K562 (cell line): ENCODE measurements around the gene FGF22. TPM values are rescaled to one million over a fixed set of nuclear protein-coding genes. Genes with fewer than 3 reads are reported as not detected.

Source experiments
- ARNT ChIP-seq, 2 experiments: fragments of 450-650 bp; IDR thresholded peaks; 2 replicates each; pipeline ENCODE4 v1.6.1; 2016; ENCODE audit warnings: mild to moderate bottlenecking in 1 of 2
- BRF2 ChIP-seq: IDR thresholded peaks from 3 replicates; pipeline ENCODE4 v1.6.1; 2011; ENCODE audit warnings: borderline replicate concordance, mild to moderate bottlenecking; ENCODE audit not compliant: insufficient read length, insufficient read depth
- ELF1 ChIP-seq: fragments of 200-800 bp; sonication (Bioruptor generic); IDR thresholded peaks from 2 replicates; pipeline ENCODE4 v1.6.1; 2016; ENCODE audit warnings: missing genetic modification characterization, missing compliant biosample characterization
- FOXJ2 ChIP-seq: fragments of 200-800 bp; sonication (Bioruptor generic); IDR thresholded peaks from 2 replicates; pipeline ENCODE4 v1.6.1; 2016; ENCODE audit warnings: missing genetic modification characterization, missing compliant biosample characterization
- GTF2A2 ChIP-seq: IDR thresholded peaks from 2 replicates; pipeline ENCODE4 v1.6.1; 2016; ENCODE audit warnings: mild to moderate bottlenecking, missing genetic modification characterization, missing compliant biosample characterization
- HNRNPL ChIP-seq: fragments of 200-400 bp; formaldehyde crosslinking; IDR thresholded peaks from 2 replicates; pipeline ENCODE4 v1.6.1; 2017; ENCODE audit warnings: low read depth, mild to moderate bottlenecking, low read length
- MAFG ChIP-seq: fragments of 450-650 bp; conservative IDR thresholded peaks from 2 replicates; pipeline ENCODE4 v1.6.1; 2016; ENCODE audit warnings: missing genetic modification characterization, missing compliant biosample characterization
- MCM2 ChIP-seq: fragments of 450-650 bp; IDR thresholded peaks from 2 replicates; pipeline ENCODE4 v1.6.1; 2017; ENCODE audit warnings: low read depth, mild to moderate bottlenecking
- MXI1 ChIP-seq: IDR thresholded peaks from 2 replicates; pipeline ENCODE4 v1.6.1; 2011; ENCODE audit warnings: low read depth, mild to moderate bottlenecking, improper control_type of control experiment, low read length
- NELFE ChIP-seq: IDR thresholded peaks from 2 replicates; pipeline ENCODE4 v1.6.1; 2011; ENCODE audit warnings: mild to moderate bottlenecking; ENCODE audit not compliant: insufficient read depth, insufficient read length
- PHF8 ChIP-seq: fragments of 200-600 bp; sonication (generic); IDR thresholded peaks from 2 replicates; pipeline ENCODE4 v1.6.1; 2012; ENCODE audit warnings: mixed run types, mild to moderate bottlenecking, inconsistent platforms, low read length, moderate library complexity, borderline replicate concordance
- PREB ChIP-seq: sonication (generic); formaldehyde crosslinking; IDR thresholded peaks from 2 replicates; pipeline ENCODE4 v1.8.1; 2023; ENCODE audit warnings: mild to moderate bottlenecking, missing genetic modification reagents
- RBM14 ChIP-seq: fragments of 200-400 bp; formaldehyde crosslinking; IDR thresholded peaks from 2 replicates; pipeline ENCODE4 v1.6.1; 2018; ENCODE audit warnings: low read depth, mild to moderate bottlenecking, low read length, moderate library complexity, borderline replicate concordance; ENCODE audit not compliant: insufficient read depth
- SUPT5H ChIP-seq: fragments of 450-650 bp; IDR thresholded peaks from 2 replicates; pipeline ENCODE4 v1.6.1; 2016
- ZBTB11 ChIP-seq, 3 experiments: fragments of 200-800 bp in 1 of 3; fragments of 250-450 bp in 1 of 3; fragments of 450-650 bp in 1 of 3; sonication (Bioruptor Pico) in 1 of 3; sonication (Bioruptor generic) in 1 of 3; formaldehyde crosslinking in 1 of 3; IDR thresholded peaks; 2 replicates each; pipeline versions ENCODE4 v1.6.1 to v1.8.0; 2016 to 2022; ENCODE audit warnings: mild to moderate bottlenecking in 2 of 3, missing genetic modification characterization in 2 of 3, missing compliant biosample characterization in 1 of 3, moderate library complexity in 1 of 3
- ZBTB26 ChIP-seq: fragments of 450-650 bp; formaldehyde crosslinking; IDR thresholded peaks from 2 replicates; pipeline ENCODE4 v1.4.0; 2022; ENCODE audit warnings: missing genetic modification characterization
- ZNF165 ChIP-seq: fragments of 250-450 bp; sonication (Bioruptor Pico); IDR thresholded peaks from 2 replicates; pipeline ENCODE4 v1.4.0; 2020; ENCODE audit warnings: borderline replicate concordance
- ZNF263 ChIP-seq: sonication (generic); formaldehyde crosslinking; IDR thresholded peaks from 2 replicates; pipeline ENCODE4 v1.8.0; 2022; ENCODE audit warnings: mild to moderate bottlenecking, missing genetic modification reagents, borderline replicate concordance
- ZNF696 ChIP-seq: fragments of 250-450 bp; sonication (Bioruptor Pico); conservative IDR thresholded peaks from 2 replicates; pipeline ENCODE4 v1.4.0; 2020; ENCODE audit warnings: mild to moderate bottlenecking, moderate library complexity
- polyA plus RNA-seq, 8 experiments: library from polyadenylated mRNA; depleted of rRNA in 4 of 8; stranded (reverse) in 5 of 8; unstranded in 3 of 8; fragments of >200 nt; fragmentation: Nextera tagmentation in 2 of 8; fragmentation: Illumina TruSeq in 1 of 8; extraction: Ambion mirVana in 2 of 8; extraction: Trizol in 1 of 8; gene quantifications; 2 replicates each; pipeline versions ENCODE4 v1.2.1 to v1.2.3, GENCODE V29; 2011 to 2014; ENCODE audit warnings: inconsistent platforms in 1 of 8, missing spikeins in 1 of 8
- total RNA-seq, 7 experiments: library from RNA; depleted of rRNA in 6 of 7; stranded (reverse); fragments of >200 nt in 6 of 7; fragmentation: Illumina TruSeq in 2 of 7; extraction: Trizol in 2 of 7; gene quantifications; 2 replicates each; pipeline versions ENCODE4 v1.2.1 to v1.2.3, GENCODE V29; 2011 to 2021; ENCODE audit warnings: low replicate concordance in 1 of 7

The FGF22 gene
- total and polyA plus RNA-seq, 9 of the 15 experiments (the other 6 are each of a cell fraction or from before 2014, with no cell fraction given) = 0.14 to 2.2 (median 0.86) TPM; not detected in 4

GRCh38 chr19:676339-677105 lies 36.8 kb downstream of the FGF22 start, which contains the start of gene FSTL3 (continued):
- no peak for TF ChIP-seq MXI1
- TF ChIP-seq ZNF263 (CRISPR knock-in tag) = no peak
- TF ChIP-seq PHF8 = peak; percentile 38; the same call in 1 of the 2 replicates
- no peak for TF ChIP-seq PREB
- no peak for TF ChIP-seq GTF2A2 (tag)
- no peak for TF ChIP-seq HNRNPL
- TF ChIP-seq ZBTB26 (CRISPR knock-in tag) = no peak
- no peak for TF ChIP-seq BRF2
- TF ChIP-seq MCM2 = no peak
- no peak for TF ChIP-seq SUPT5H
- no peak for TF ChIP-seq ZNF696
- no peak for TF ChIP-seq ARNT (IDR thresholded peaks at IDR 0.05)
- TF ChIP-seq ELF1 (tag) = no peak
- no peak for TF ChIP-seq ZNF165 (CRISPR knock-in tag)
- TF ChIP-seq FOXJ2 (tag) = no peak
- TF ChIP-seq ZBTB11 (CRISPR knock-in tag; IDR thresholded peaks at IDR 0.05) = no peak
- TF ChIP-seq NELFE = no peak
- no peak for TF ChIP-seq RBM14
- TF ChIP-seq MAFG (tag) = no peak
